Islet of Langerhans (tissue), 1 donor: ENCODE data around the gene C5AR1.
"Not testable (repeated sequence)": the region's sequence is repeated elsewhere in the genome, so short reads cannot be mapped to it uniquely, and the experiment has no call there.

ENCODE experiments used
- FAIRE-seq: peaks from one replicate; lab custom pipeline; 2011; peaks lifted over from hg19 to GRCh38; lab: Jason Lieb, UNC

The C5AR1 gene

DNA sequence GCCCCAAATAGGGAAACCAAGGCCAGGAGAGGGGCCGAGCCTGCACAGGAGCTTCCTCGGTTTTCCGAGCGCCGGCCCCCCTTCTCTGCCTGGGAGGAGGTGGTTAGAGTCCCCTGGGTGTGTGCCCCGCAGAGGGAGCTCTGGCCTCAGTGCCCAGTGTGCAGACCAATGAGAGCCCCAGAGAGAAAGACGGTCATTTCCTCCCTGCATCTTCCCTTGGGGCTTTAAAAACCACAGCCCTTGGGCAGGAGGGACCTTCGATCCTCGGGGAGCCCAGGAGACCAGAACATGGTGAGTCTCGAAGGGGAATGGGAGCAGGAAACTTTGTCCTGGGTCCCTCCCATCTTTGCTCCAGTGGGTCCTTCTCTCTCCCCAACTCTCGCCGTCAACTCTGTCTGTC is at the start of gene C5AR1:
Gene C5AR1, plus strand, starts transcription at position 254 of the 400 bp plus-strand sequence. Its CDS starts 35 bp downstream, at position 289.
- no peak for FAIRE-seq

GRCh38 chr19:47260476-47260875 is 49.2 kb upstream of the C5AR1 start:
- FAIRE-seq, result no peak

DNA sequence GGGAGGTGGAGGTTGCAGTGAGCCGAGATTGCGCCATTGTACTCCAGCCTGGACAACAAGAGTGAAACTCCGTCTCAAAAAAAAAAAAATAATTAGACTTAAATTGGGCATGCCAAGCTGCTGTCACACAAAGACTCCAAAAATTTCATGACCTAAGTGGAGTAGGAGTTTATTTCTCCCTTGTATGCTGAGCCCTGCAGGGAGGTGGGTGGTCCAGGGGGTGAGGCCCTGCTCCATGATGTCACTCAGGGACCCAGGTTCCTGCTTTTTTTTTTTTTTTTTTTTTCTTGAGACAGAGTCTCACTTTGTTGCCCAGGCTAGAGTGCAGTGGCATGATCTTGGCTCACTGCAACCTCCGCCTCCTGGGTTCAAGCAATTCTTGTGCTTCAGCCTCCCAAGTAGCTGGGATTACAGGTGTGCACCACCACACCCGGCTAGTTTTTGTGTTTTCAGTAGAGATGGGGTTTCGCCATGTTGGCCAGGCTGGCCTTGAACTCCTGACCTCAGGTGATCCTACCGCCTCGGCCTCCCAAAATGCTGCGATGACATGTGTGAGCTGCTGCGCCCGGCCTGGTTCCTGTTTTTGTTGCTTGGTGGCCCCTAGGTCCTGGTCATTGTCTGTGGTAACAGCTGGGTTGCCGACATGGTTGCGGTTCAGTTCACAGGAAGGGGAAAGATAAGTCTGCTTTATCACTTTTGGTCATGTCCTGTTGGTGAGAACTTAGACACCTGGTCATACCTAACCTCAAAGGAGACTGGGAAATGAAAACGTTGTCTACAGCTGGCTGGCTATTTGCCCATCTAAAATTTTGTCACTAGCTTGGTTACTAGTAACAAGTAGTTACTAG is 47.5 kb upstream of the C5AR1 start:
- not testable (repeated sequence) for FAIRE-seq

GRCh38 chr19:47264629-47265028 is 45.0 kb upstream of the C5AR1 start:
- FAIRE-seq, result no peak

- no peak for FAIRE-seq
Measured at GRCh38 chr19:47266401-47266941, 43.2 kb upstream of the C5AR1 start.

DNA sequence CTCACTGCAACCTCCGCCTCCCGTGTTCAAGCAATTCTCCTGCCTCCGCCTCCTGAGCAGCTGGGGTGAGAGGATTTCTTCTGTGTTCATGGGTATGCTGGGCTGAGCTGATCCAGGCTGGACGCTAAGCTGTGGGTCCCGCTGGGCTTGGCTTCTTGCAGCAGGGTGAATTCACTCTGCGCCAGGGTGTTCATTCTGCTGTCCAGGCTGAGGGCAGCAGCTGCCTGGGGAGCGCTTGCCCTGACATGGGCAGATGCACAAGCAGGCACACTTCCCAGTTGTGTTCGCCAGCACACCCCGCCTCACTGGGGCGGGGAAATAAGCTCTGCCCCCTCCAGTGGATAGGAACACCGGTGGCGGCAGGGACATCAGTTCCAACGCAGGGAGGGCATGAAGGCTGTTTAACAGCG is 42.3 kb upstream of the C5AR1 start:
- FAIRE-seq, result no peak

DNA sequence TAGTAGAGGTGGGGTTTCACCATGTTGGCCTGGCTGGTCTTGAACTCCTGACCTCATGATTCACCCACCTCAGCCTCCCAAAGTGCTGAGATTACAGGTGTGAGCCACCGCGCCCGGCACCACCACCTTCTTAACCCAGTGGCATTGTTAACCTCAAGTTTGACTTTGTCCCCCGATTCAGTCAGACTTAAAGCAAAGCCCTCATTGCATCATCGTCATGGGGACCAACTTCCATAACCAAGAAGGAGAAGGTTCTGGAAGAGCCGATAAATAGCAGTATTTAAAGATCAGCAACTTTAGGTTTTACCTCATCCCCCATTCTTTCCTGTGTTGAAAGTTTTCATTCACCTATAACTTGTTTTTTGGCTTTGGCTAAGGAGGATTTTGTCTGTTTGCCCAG is 41.6 kb upstream of the C5AR1 start:
- FAIRE-seq, result no peak

GRCh38 chr19:47269596-47269995 is 40.1 kb upstream of the C5AR1 start:
- no peak for FAIRE-seq

GRCh38 chr19:47270408-47270807 is 39.3 kb upstream of the C5AR1 start:
- FAIRE-seq, result no peak

GRCh38 chr19:47271949-47272348 is 37.7 kb upstream of the C5AR1 start:
- no peak for FAIRE-seq

GRCh38 chr19:47272448-47273312 is 37.0 kb upstream of the C5AR1 start:
- FAIRE-seq, result no peak

- no peak for FAIRE-seq
Measured at GRCh38 chr19:47273313-47274070, 36.2 kb upstream of the C5AR1 start.

DNA sequence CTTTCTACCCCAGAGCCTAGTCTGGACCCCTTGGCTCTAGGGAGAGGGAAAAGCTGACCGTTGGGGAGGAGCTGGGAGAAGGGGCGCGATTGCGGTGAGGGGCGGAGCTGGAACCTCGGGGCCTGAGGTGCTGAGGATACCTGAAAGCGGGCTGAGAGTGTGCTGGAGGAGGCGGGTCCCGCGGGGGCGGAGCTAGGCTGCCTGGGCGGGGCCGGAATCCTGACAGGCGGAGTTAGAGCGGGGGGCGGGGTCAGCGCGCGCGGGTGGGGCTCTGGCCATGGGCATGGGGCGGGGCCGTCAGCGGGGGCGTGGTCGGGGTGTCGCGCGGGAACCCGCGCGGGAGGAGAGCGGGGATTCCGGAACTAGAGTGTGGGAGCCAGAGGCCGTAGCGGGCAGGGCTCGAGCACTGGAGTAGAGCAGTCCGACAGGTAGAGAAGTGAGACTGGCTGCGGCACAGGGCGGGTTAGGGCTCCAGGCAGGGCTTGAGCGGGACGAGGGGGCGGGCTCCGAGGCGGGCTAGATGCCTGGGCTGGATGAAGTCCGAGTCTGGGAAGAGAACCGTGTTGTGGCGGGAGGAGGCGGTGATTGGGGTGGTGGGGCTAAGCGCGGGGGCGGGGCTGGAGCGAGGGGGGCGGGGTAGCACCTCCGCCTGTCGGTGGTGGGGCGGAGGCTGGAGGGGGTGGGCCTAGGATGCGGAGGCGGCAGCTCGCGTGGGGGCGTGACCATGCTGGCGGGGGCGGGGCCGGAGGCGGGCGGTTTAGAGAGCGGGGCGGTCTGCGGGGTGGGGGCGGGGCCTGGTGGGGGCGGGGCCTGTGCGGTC is 35.4 kb upstream of the C5AR1 start, which contains the start of gene INAFM1:
Gene INAFM1, plus strand, starts transcription at position 815 of the 820 bp plus-strand sequence. CDS start 35 bp downstream, outside the sequence.
- no peak for FAIRE-seq

GRCh38 chr19:47274891-47275761 is 34.5 kb upstream of the C5AR1 start:
- no peak for FAIRE-seq

DNA sequence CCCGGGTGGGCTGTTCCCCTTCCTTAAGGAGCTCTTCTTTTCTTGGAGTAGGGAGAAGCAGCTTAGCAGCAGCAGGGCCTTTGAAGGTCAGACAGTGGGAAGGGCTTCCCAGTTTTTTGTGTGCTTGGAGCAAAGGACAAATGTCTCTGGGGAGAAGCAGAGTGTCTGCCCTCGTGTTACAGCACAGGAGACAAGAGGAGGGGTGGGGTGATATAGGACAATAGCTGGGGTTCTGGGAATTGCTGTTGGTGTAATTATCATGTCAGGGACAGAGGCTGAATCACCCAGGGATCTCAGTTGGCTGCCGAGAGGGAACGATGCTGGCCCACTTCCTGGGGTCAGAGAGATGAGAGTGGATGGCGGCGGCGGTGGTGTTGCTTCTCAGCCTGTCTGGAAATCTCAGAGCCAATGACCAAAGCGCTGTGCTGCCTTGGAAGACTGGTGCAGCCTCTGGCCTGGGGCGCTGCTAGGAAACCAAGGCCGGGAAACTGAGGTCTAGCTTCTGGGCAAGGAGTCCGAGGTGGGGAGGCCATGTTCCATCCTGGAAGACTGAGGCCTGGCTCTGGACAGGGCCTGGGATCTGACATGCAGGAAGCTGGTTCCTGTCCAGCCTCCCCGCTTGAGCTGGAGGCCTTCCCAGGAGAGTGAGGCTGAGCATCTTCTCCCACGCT is 33.7 kb upstream of the C5AR1 start:
- no peak for FAIRE-seq

DNA sequence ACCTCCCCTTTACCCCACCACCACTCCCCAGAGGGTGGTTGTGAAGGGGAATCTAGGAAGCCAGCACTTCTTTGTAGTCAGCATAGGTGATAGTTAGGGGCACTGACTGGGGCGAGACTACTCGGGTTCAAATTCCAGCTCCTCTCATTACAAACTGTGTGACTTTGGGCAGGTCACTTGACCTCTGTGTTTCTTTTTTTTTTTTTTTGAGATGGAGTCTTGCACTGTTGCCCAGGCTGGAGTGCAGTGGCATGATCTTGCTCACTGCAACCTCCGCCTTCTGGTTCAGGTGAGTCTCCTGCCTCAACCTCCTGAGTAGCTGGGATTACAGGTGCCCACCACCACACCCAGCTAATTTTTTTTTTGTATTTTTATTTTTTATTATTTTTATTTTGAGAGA is 33.1 kb upstream of the C5AR1 start:
- FAIRE-seq, result not testable (repeated sequence)

DNA sequence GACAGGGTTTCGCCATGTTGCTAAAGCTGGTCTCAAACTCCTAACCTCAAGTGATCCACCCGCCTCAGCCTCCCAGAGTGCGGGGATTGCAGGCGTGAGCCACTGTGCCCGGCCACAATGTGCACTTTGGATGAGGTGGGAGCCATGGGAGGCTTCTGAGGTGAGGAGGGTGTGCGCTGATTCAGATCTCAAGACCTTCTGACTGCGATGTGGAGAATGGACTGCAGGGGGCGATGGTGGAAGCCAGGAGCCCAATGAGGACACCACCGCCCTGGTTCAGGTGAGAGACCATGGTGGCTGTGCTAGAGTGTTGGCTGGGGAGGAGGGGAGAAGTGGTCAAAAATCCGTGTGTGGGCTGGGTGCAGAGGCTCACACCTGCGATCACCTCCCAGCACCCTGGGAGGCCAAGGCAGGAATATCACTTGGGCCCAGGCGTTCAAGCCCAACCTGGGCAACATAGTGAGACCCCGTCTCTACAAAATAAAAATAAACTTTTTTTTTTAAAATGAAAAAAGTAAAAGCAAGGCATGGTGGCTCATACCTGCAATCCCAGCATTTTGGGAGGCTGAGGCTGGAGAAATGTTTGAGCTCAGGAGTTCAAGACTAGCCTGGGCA is 29.4 kb upstream of the C5AR1 start:
- FAIRE-seq, result no peak

- FAIRE-seq, result no peak
Measured at GRCh38 chr19:47283405-47284059, 26.1 kb upstream of the C5AR1 start.
